DOHH2 (cell line): ENCODE measurements around the gene EHMT1.

Experiments used
- H3F3A ChIP-seq: fragments of 200-600 bp; sonication (generic), shearing (Covaris generic); 2 replicates; pipeline ENCODE4 v1.6.0; 2016; ENCODE audit warnings: antibody characterized with exemption, mild to moderate bottlenecking; ENCODE audit not compliant: control insufficient read depth, insufficient read depth
- H3K27ac ChIP-seq: fragments of 200-600 bp; sonication (generic); 2 replicates; pipeline ENCODE4 v1.5.1; 2014; ENCODE audit warnings: low read depth, mild to moderate bottlenecking, low read length, moderate library complexity
- H3K27me3 ChIP-seq: fragments of 200-600 bp; sonication (generic); 2 replicates; pipeline ENCODE4 v1.6.1; 2014; ENCODE audit warnings: mild to moderate bottlenecking, low read length, mixed read lengths; ENCODE audit not compliant: control insufficient read depth
- H3K36me3 ChIP-seq: fragments of 200-600 bp; sonication (generic); 2 replicates; pipeline ENCODE4 v1.6.1; 2014; ENCODE audit warnings: mild to moderate bottlenecking, low read length, moderate library complexity, mixed read lengths; ENCODE audit not compliant: control insufficient read depth
- H3K4me1 ChIP-seq: fragments of 200-600 bp; sonication (generic); 2 replicates; pipeline ENCODE4 v1.6.1; 2014; ENCODE audit warnings: mild to moderate bottlenecking, low read length, mixed read lengths; ENCODE audit not compliant: control insufficient read depth
- H3K4me2 ChIP-seq: fragments of 200-600 bp; sonication (generic); 2 replicates; pipeline ENCODE4 v1.6.0; 2014; ENCODE audit warnings: mild to moderate bottlenecking, low read length, moderate library complexity
- H3K4me3 ChIP-seq: fragments of 200-600 bp; sonication (generic); 2 replicates; pipeline ENCODE4 v1.5.1; 2014; ENCODE audit warnings: mild to moderate bottlenecking, low read length, mixed read lengths
- H3K79me2 ChIP-seq: fragments of 200-600 bp; sonication (generic); 2 replicates; pipeline ENCODE4 v1.6.1; 2014; ENCODE audit warnings: mild to moderate bottlenecking, low read length, mixed read lengths; ENCODE audit not compliant: control insufficient read depth
- H3K9me2 ChIP-seq: fragments of 200-600 bp; sonication (generic); replicated peaks from 2 replicates; pipeline ENCODE4 v1.6.1; 2014; ENCODE audit warnings: mild to moderate bottlenecking, low read length, mixed read lengths; ENCODE audit not compliant: control insufficient read depth
- H3K9me3 ChIP-seq: fragments of 200-600 bp; sonication (generic); 2 replicates; pipeline ENCODE4 v1.6.1; 2014; ENCODE audit warnings: antibody characterized with exemption, low read length, mixed read lengths; ENCODE audit not compliant: control insufficient read depth, insufficient read depth
- H4K20me1 ChIP-seq: fragments of 200-600 bp; sonication (generic); 2 replicates; pipeline ENCODE4 v1.6.0; 2014; ENCODE audit warnings: low read depth, mild to moderate bottlenecking, antibody characterized with exemption, low read length, moderate library complexity; ENCODE audit not compliant: control insufficient read depth, insufficient read depth
- EZH2phosphoT487 ChIP-seq: fragments of 200-600 bp; sonication (generic); IDR thresholded peaks from 2 replicates; pipeline ENCODE4 v1.6.1; 2017; ENCODE audit warnings: borderline replicate concordance, mild to moderate bottlenecking, antibody characterized with exemption, low read length, moderate library complexity, mixed read lengths
- TF ChIP-seq, protein P1 (sequence below): fragments of 200-600 bp; sonication (generic); IDR thresholded peaks from one replicate; pipeline ENCODE4 v1.5.1; 2014; ENCODE audit warnings: antibody characterized with exemption, mild to moderate bottlenecking, low read depth, low read length; ENCODE audit not compliant: poor library complexity, severe bottlenecking

EHMT1 gene

DNA sequence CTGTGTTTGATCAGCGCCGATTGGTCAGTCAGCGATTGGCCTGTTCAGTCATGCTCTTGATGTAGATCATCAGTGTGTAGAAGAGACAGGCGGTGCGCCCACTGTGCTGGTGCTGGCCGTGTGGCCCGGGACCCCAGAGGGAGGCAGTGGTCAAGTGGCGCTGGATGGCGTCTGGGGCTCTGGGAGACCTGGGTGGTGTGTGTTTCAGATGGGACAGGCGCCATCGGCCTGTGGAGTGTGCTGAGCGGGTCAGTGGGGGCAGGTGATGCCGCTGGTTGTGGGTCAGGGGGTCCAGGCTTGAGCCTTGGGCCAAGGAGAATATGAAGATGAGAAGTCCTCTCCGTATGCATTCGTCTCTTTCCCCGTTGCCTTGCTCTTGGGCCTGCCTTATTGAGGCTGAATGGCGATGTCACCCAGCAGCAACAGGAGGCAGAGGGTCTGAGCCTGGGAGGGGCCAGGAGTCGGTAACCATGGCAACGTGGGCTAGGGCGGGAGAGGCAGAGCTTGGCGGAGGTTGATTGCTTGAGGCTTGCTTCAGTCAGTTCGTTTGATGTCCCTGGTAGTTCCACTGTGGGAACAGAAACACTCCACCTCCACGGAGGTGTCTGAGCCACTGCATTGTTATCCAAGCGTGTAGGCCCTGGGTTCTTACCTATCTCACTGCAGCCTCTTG, 141.0 kb downstream of the EHMT1 start:
- H3K4me3 ChIP-seq: peak overlapping the region; percentile 22
- peak overlapping the region; percentile 58 for H3K27ac ChIP-seq
- no peak for TF ChIP-seq EZH2phosphoT487
- TF ChIP-seq, protein P1, sequence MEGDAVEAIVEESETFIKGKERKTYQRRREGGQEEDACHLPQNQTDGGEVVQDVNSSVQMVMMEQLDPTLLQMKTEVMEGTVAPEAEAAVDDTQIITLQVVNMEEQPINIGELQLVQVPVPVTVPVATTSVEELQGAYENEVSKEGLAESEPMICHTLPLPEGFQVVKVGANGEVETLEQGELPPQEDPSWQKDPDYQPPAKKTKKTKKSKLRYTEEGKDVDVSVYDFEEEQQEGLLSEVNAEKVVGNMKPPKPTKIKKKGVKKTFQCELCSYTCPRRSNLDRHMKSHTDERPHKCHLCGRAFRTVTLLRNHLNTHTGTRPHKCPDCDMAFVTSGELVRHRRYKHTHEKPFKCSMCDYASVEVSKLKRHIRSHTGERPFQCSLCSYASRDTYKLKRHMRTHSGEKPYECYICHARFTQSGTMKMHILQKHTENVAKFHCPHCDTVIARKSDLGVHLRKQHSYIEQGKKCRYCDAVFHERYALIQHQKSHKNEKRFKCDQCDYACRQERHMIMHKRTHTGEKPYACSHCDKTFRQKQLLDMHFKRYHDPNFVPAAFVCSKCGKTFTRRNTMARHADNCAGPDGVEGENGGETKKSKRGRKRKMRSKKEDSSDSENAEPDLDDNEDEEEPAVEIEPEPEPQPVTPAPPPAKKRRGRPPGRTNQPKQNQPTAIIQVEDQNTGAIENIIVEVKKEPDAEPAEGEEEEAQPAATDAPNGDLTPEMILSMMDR: no peak
- no peaks in the 10 kb centered on the region for H3K9me2 ChIP-seq
- no peaks in the 10 kb centered on the region for H3K27me3 ChIP-seq
- no peaks in the 10 kb centered on the region for H3K9me3 ChIP-seq
- no peaks in the 10 kb centered on the region; the same call in 1 of the 2 replicates for H3F3A ChIP-seq
- H4K20me1 ChIP-seq: peaks cover 2% of the 10 kb centered on the region; the same call in 1 of the 2 replicates
- H3K4me2 ChIP-seq: peak overlapping the region; percentile 17
- peaks cover 97% of the 10 kb centered on the region for H3K36me3 ChIP-seq
- peaks cover 67% of the 10 kb centered on the region for H3K4me1 ChIP-seq
- peaks cover 73% of the 10 kb centered on the region for H3K79me2 ChIP-seq

DNA sequence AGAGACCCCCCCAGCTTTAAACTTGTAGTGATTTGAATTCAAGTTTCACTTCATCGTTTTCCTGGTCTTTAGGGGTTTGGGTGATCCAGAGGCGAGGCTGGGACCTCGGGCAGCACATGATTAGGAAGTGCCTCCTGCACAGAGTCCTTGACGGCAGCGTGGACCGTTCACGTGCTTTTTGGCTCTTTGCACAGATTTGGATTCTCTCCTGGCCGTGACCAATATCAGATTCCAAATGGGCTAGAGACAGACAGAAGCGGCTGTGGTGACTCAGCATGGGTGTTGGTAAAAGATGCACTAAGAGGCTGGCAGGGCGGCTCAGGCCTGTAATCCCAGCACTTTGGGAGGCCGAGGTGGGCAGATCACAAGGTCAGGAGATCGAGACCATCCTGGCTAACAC, 141.6 kb downstream of the EHMT1 start:
- Histone ChIP-seq H3K27ac (peak overlapping the region; percentile 58), H3K9me3 (no peaks in the 10 kb centered on the region), H3F3A (no peaks in the 10 kb centered on the region; the same call in 1 of the 2 replicates), H4K20me1 (peaks cover 2% of the 10 kb centered on the region; the same call in 1 of the 2 replicates), H3K4me2 (peak overlapping the region; percentile 17), H3K36me3 (peaks cover 96% of the 10 kb centered on the region), H3K4me1 (peaks cover 67% of the 10 kb centered on the region), H3K4me3 (no peak overlapping the region; the same call in 1 of the 2 replicates), H3K9me2 (no peaks in the 10 kb centered on the region), H3K27me3 (no peaks in the 10 kb centered on the region), H3K79me2 (peaks cover 68% of the 10 kb centered on the region)
- TF ChIP-seq EZH2phosphoT487: no peak
- TF ChIP-seq, protein P1: no peak

DNA sequence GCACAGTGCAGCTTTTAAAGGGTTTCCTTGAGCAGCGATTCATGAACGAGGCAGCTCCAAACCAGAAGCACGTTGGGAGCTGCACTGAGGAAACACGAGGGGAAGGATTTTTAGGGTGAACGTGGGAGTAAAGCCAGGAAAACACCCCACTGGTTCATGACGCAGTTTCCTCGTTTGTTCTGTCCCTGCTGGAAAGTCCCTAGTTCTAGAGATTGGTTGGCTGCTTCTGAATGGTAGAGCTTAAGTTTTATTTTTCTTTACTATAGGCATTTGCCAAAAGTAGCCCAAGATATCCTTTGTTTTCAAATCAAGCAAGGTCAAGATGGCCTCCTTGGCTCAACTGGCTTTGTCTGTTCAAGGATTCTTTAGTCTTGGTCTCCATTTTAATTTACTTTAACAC, 142.2 kb downstream of the EHMT1 start:
- Histone ChIP-seq H3K36me3 (peaks cover 94% of the 10 kb centered on the region), H3K27ac (peak overlapping the region; percentile 58), H3F3A (no peaks in the 10 kb centered on the region; the same call in 1 of the 2 replicates), H3K9me2 (no peaks in the 10 kb centered on the region), H3K4me3 (no peak overlapping the region), H3K27me3 (no peaks in the 10 kb centered on the region), H3K4me2 (peak overlapping the region; percentile 20; the same call in 1 of the 2 replicates), H3K4me1 (peaks cover 67% of the 10 kb centered on the region), H3K79me2 (peaks cover 62% of the 10 kb centered on the region), H4K20me1 (peaks cover 2% of the 10 kb centered on the region; the same call in 1 of the 2 replicates), H3K9me3 (no peaks in the 10 kb centered on the region)
- TF ChIP-seq, protein P1: no peak
- no peak for TF ChIP-seq EZH2phosphoT487
